ENCODE results near the gene CLEC11A. TPM values are rescaled to one million over a fixed set of nuclear protein-coding genes. Genes with fewer than 3 reads are reported as not detected.

The CLEC11A gene
- polyA plus RNA-seq, 1 experiment: 43.9 TPM

DNA sequence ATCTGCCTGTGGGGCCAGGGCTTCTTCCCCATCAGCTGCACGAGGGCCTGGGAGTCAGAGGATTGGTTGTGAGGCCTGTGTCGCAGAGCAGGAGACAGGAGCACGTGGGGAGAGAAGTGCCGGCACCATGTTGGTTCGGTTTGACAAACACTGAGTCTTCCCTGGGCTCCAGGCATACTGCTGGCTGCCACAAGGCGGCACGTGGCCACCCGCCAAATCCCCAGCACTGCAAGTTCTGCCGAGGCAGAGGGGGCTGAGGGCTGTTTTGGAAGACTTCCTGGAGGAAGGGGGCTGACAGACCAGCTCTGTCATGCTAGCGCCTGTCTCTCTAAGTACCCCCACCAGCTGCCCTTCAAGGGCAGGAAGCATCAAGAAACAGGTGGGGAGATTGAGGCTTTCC, 13.1 kb upstream of the CLEC11A start:
- no peaks in the 10 kb centered on the region for H3K27me3 ChIP-seq (ENCODE audit: control insufficient read depth, insufficient read depth, low read length)
- DNase-seq (ENCODE audit: low read depth, low spot score): no peak
- TF ChIP-seq, protein P1, sequence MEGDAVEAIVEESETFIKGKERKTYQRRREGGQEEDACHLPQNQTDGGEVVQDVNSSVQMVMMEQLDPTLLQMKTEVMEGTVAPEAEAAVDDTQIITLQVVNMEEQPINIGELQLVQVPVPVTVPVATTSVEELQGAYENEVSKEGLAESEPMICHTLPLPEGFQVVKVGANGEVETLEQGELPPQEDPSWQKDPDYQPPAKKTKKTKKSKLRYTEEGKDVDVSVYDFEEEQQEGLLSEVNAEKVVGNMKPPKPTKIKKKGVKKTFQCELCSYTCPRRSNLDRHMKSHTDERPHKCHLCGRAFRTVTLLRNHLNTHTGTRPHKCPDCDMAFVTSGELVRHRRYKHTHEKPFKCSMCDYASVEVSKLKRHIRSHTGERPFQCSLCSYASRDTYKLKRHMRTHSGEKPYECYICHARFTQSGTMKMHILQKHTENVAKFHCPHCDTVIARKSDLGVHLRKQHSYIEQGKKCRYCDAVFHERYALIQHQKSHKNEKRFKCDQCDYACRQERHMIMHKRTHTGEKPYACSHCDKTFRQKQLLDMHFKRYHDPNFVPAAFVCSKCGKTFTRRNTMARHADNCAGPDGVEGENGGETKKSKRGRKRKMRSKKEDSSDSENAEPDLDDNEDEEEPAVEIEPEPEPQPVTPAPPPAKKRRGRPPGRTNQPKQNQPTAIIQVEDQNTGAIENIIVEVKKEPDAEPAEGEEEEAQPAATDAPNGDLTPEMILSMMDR (IDR thresholded peaks at IDR 0.05; ENCODE audit: low read depth, low read length): peak; percentile 36
- ChIA-PET CTCF (interaction anchor here (0.8 kb wide), 1 partner anchor 15 kb away, joined by 10 read pairs; no protein-coding TSS in a partner anchor), POLR2A (no interaction called here)
- H3K9me3 ChIP-seq (ENCODE audit: control insufficient read depth, insufficient read depth, low read length): no peaks in the 10 kb centered on the region
- H3K27ac ChIP-seq (ENCODE audit: low read depth, low read length): no peak overlapping the region
- no peak overlapping the region for H3K4me3 ChIP-seq (ENCODE audit: low read depth, low read length)

DNA sequence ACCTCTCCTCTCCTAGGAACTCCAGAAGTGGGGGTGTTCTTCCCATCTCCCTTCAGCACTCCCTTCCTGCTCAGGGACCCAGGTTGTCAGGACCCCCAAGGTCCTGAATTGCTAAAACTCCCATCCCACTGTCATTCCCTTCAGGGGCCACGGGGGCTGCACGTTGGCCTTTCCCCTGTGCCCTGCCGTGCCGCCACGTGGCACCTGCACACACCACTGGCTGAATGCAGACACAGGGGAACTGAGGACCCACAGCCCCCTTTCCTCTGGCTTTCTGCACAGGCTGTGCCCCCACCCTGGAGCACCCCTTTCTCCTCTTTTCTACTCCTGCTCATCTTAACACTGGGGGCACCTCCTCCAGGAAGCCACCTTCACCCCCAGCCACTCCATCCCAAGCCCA, 12.6 kb upstream of the CLEC11A start:
- POLR2A ChIA-PET: no interaction called here
- TF ChIP-seq, protein P1 (IDR thresholded peaks at IDR 0.05; ENCODE audit: low read depth, low read length): no peak

DNA sequence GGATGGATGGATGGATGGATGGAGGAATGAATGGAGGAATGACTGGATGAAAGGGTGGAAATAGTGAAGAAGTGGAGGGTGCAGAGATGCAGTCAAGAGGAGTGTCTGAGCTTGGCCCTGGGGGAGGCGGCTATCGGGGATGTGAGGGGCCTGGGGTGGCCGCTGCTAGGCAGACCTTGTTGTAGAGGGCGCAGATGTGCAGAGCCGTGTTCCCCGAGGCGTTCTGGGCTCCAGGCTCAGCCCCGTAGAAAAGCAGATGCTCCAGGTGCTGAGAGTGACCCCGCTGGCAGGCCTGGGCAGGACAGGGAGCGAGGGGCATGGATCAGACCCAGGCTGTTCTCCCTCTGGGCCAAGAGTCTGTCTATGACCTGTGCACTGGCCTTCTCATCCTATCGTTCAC, 12.0 kb upstream of the CLEC11A start:
- Histone ChIP-seq H3K4me3 (ENCODE audit: low read depth, low read length) (no peak overlapping the region), H3K27me3 (ENCODE audit: control insufficient read depth, insufficient read depth, low read length) (no peaks in the 10 kb centered on the region), H3K9me3 (ENCODE audit: control insufficient read depth, insufficient read depth, low read length) (no peaks in the 10 kb centered on the region), H3K27ac (ENCODE audit: low read depth, low read length) (no peak overlapping the region)
- CTCF ChIA-PET: interaction anchor here (0.5 to 0.8 kb wide), 2 partner anchors 14 kb away, joined by 3 to 10 read pairs; no protein-coding TSS in a partner anchor
- POLR2A ChIA-PET: no interaction called here
- no peak for DNase-seq (ENCODE audit: low read depth, low spot score)
- TF ChIP-seq, protein P1 (IDR thresholded peaks at IDR 0.05; ENCODE audit: low read depth, low read length): no peak

More for the DNA sequence above, 12.6 kb upstream of the CLEC11A start:
- no peaks in the 10 kb centered on the region for H3K27me3 ChIP-seq (ENCODE audit: control insufficient read depth, insufficient read depth, low read length)
- H3K9me3 ChIP-seq (ENCODE audit: control insufficient read depth, insufficient read depth, low read length): no peaks in the 10 kb centered on the region
- no peak overlapping the region for H3K27ac ChIP-seq (ENCODE audit: low read depth, low read length)
- H3K4me3 ChIP-seq (ENCODE audit: low read depth, low read length): no peak overlapping the region
- CTCF ChIA-PET: interaction anchor here (0.8 kb wide), 1 partner anchor 14 kb away, joined by 10 read pairs; no protein-coding TSS in a partner anchor
- no peak for DNase-seq (ENCODE audit: low read depth, low spot score)

DNA sequence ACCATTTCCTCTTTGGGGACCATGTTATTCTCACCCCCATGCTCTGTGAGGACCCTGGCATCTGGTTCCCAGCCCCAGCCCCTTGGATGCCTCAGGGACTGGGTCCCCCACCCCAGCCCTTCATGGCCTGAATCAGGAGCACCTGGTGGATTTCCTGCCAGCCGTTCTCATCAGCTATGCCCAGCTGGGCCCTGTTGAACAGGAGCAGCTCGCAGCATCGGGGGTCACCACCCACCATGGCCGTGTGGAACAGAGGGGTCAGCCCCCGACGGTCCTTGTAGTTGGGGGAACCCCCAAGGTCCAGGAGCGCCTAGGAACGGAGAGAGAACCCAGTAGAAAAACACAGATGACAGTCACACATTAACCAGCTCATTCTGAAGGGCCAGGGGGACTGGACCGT, 11.4 kb upstream of the CLEC11A start:
- CTCF ChIA-PET: interaction anchor here (0.5 kb wide), 1 partner anchor 13 kb away, joined by 3 read pairs; no protein-coding TSS in a partner anchor
- no peaks in the 10 kb centered on the region for H3K27me3 ChIP-seq (ENCODE audit: control insufficient read depth, insufficient read depth, low read length)
- POLR2A ChIA-PET: interaction anchor here (0.6 kb wide), 1 partner anchor 18 kb away, joined by 4 read pairs; no protein-coding TSS in a partner anchor
- no peak overlapping the region for H3K27ac ChIP-seq (ENCODE audit: low read depth, low read length)
- no peak for DNase-seq (ENCODE audit: low read depth, low spot score)
- TF ChIP-seq, protein P1 (IDR thresholded peaks at IDR 0.05; ENCODE audit: low read depth, low read length): no peak
- H3K9me3 ChIP-seq (ENCODE audit: control insufficient read depth, insufficient read depth, low read length): no peaks in the 10 kb centered on the region
- no peak overlapping the region for H3K4me3 ChIP-seq (ENCODE audit: low read depth, low read length)

DNA sequence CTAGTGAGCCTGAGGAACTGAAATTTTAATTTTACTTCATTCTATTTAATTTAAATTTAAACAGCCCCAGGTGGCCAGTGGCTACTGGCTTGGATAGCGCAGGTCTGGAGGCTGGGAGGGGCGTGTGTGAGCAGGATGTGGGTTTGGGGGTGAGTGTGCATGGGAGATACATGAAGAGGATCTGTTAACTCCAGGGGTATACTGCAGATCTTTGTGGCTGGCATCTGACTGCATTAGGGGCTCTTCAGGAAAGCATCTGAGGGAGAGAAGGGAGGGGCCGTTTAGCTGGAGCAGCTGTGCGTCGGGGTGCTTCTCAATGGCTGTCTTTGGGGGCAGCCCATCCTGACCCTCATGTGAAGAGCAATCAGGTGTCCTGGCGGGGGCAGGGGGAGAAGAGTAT, 10.3 kb upstream of the CLEC11A start:
- TF ChIP-seq, protein P1 (IDR thresholded peaks at IDR 0.05; ENCODE audit: low read depth, low read length): no peak
- CTCF ChIA-PET: interaction anchor here (0.9 to 4.1 kb wide), 2 partner anchors 12 to 70 kb away, joined by 4 to 29 read pairs; no protein-coding TSS in a partner anchor
- DNase-seq (ENCODE audit: low read depth, low spot score): no peak
- Histone ChIP-seq H3K9me3 (ENCODE audit: control insufficient read depth, insufficient read depth, low read length) (no peaks in the 10 kb centered on the region), H3K27ac (ENCODE audit: low read depth, low read length) (no peak overlapping the region), H3K4me3 (ENCODE audit: low read depth, low read length) (no peak overlapping the region), H3K27me3 (ENCODE audit: control insufficient read depth, insufficient read depth, low read length) (no peaks in the 10 kb centered on the region)
- POLR2A ChIA-PET: no interaction called here

Measured in AG04450 (cell line).